ENCODE results near the gene PCDH1. TPM values are rescaled to one million over a fixed set of nuclear protein-coding genes. Genes with fewer than 3 reads are reported as not detected.
A peak's percentile ranks its signal among the peaks of the same experiment; 100 is the strongest.

The PCDH1 gene
- total RNA-seq, 1 donor from 2014 or later, result 11.5 TPM

- H3K79me2 ChIP-seq (ENCODE audit: insufficient read depth, low read length), result no peaks in the 10 kb centered on the region
- peaks cover 10% of the 10 kb centered on the region for H3K4me1 ChIP-seq (ENCODE audit: insufficient read depth, low read length)
- H3K4me2 ChIP-seq (ENCODE audit: low read length), result no peak overlapping the region
- H3K36me3 ChIP-seq (ENCODE audit: insufficient read depth, low read length), result no peaks in the 10 kb centered on the region
- peaks cover 27% of the 10 kb centered on the region for H3K4me1 Mint-ChIP-seq (ENCODE audit: low read depth, unreplicated experiment)
- no peak overlapping the region for H2AFZ ChIP-seq (ENCODE audit: low read depth, low read length)
- no peaks in the 10 kb centered on the region for H3K9me3 ChIP-seq (ENCODE audit: insufficient read depth, low read depth, low read length)
- H3K9ac ChIP-seq (ENCODE audit: low read length), result no peak overlapping the region
- peaks cover 56% of the 10 kb centered on the region for H3K27me3 ChIP-seq (ENCODE audit: insufficient read depth, low read length)
- no peak overlapping the region for H3K4me3 ChIP-seq (ENCODE audit: insufficient read depth, low read depth, low read length)
- DNase-seq (ENCODE audit: low read depth), result no peak
- H3K36me3 Mint-ChIP-seq (ENCODE audit: low read depth, unreplicated experiment), result peaks cover 4% of the 10 kb centered on the region
- TF ChIP-seq CTCF (IDR thresholded peaks at IDR 0.05; ENCODE audit: insufficient read depth, low read depth, low read length) (no peak), EZH2 (IDR thresholded peaks at IDR 0.05; ENCODE audit: insufficient read depth, low read length) (no peak)
- FAIRE-seq, result no peak
- H3K27ac Mint-ChIP-seq (ENCODE audit: unreplicated experiment), result no peak overlapping the region
- H3K4me3 Mint-ChIP-seq (ENCODE audit: unreplicated experiment), result peak overlapping the region; percentile 34
- no peaks in the 10 kb centered on the region for H3K9me3 Mint-ChIP-seq (ENCODE audit: unreplicated experiment)
- H3K27ac ChIP-seq (ENCODE audit: low read depth, low read length), result no peak overlapping the region
- H3K27me3 Mint-ChIP-seq (ENCODE audit: low read depth, unreplicated experiment), result peaks cover 39% of the 10 kb centered on the region
- peaks cover 15% of the 10 kb centered on the region for H4K20me1 ChIP-seq (ENCODE audit: insufficient read depth, low read length)
Observed at GRCh38 chr5:141882594-141883183, 4.5 kb upstream of the PCDH1 start.

GRCh38 chr5:141881886-141882285, 3.7 kb upstream of the PCDH1 start:
- Histone ChIP-seq H3K79me2 (ENCODE audit: insufficient read depth, low read length) (no peaks in the 10 kb centered on the region), H3K4me3 (ENCODE audit: insufficient read depth, low read depth, low read length) (no peak overlapping the region), H3K9me3 (ENCODE audit: insufficient read depth, low read depth, low read length) (no peaks in the 10 kb centered on the region), H3K36me3 (ENCODE audit: insufficient read depth, low read length) (no peaks in the 10 kb centered on the region), H3K9ac (ENCODE audit: low read length) (no peak overlapping the region), H3K27ac (ENCODE audit: low read depth, low read length) (no peak overlapping the region), H3K4me1 (ENCODE audit: insufficient read depth, low read length) (peaks cover 18% of the 10 kb centered on the region), H3K27me3 (ENCODE audit: insufficient read depth, low read length) (peaks cover 64% of the 10 kb centered on the region), H3K4me2 (ENCODE audit: low read length) (no peak overlapping the region), H2AFZ (ENCODE audit: low read depth, low read length) (no peak overlapping the region), H4K20me1 (ENCODE audit: insufficient read depth, low read length) (peaks cover 15% of the 10 kb centered on the region)
- DNase-seq (ENCODE audit: low read depth), result no peak
- no peaks in the 10 kb centered on the region for H3K9me3 Mint-ChIP-seq (ENCODE audit: unreplicated experiment)
- peaks cover 32% of the 10 kb centered on the region for H3K4me1 Mint-ChIP-seq (ENCODE audit: low read depth, unreplicated experiment)
- no peak for FAIRE-seq
- TF ChIP-seq EZH2 (IDR thresholded peaks at IDR 0.05; ENCODE audit: insufficient read depth, low read length), result peak; percentile 42
- TF ChIP-seq CTCF (IDR thresholded peaks at IDR 0.05; ENCODE audit: insufficient read depth, low read depth, low read length), result no peak
- peaks cover 46% of the 10 kb centered on the region for H3K27me3 Mint-ChIP-seq (ENCODE audit: low read depth, unreplicated experiment)
- H3K27ac Mint-ChIP-seq (ENCODE audit: unreplicated experiment), result no peak overlapping the region
- H3K36me3 Mint-ChIP-seq (ENCODE audit: low read depth, unreplicated experiment), result peaks cover 4% of the 10 kb centered on the region
- no peak overlapping the region for H3K4me3 Mint-ChIP-seq (ENCODE audit: unreplicated experiment)

Measured in astrocyte (in vitro differentiated cells and primary cell).